CD4-positive, alpha-beta memory T cell (primary cell): ENCODE results near the gene SIPA1. TPM values are rescaled to one million over a fixed set of nuclear protein-coding genes. Genes with fewer than 3 reads are reported as not detected.
A peak's percentile ranks its signal among the peaks of the same experiment; 100 is the strongest.
"Not testable (repeated sequence)": the region's sequence is repeated elsewhere in the genome, so short reads cannot be mapped to it uniquely, and the experiment has no call there.

Experiments
- CTCF ChIA-PET: fragments of 350-600 bp; sonication (Branson Sonifier 250); formaldehyde crosslinking; loops from one replicate; lab custom pipeline; 2021; ENCODE audit warnings: inconsistent platforms; ENCODE audit not compliant: partially characterized antibody; lab: Charles Lee
- POLR2A ChIA-PET: fragments of 350-600 bp; sonication (Branson Sonifier 250); formaldehyde crosslinking; loops from one replicate; lab custom pipeline; 2021; ENCODE audit not compliant: partially characterized antibody; lab: Charles Lee
- DNase-seq, 5 donors: peaks; one replicate each; pipeline versions ENCODE4 v3.0.0 to v3.0.0-alpha.2; 2020 to 2022; ENCODE audit warnings: mixed read lengths in 1 of 5
- H3K27ac ChIP-seq: one replicate; pipeline ENCODE4 v1.7.0; 2013; ENCODE audit warnings: low read depth, low read length
- H3K27me3 ChIP-seq: 2 replicates; pipeline ENCODE4 v1.7.0; 2013; ENCODE audit warnings: mild to moderate bottlenecking, low read length, moderate library complexity; ENCODE audit not compliant: insufficient read depth
- H3K36me3 ChIP-seq: 2 replicates; pipeline ENCODE4 v1.7.0; 2013; ENCODE audit warnings: mild to moderate bottlenecking, low read length, moderate library complexity; ENCODE audit not compliant: insufficient read depth
- H3K4me1 ChIP-seq: 2 replicates; pipeline ENCODE4 v1.7.0; 2013; ENCODE audit warnings: mild to moderate bottlenecking, low read length, moderate library complexity; ENCODE audit not compliant: insufficient read depth
- H3K4me3 ChIP-seq, 2 donors: one replicate each; pipeline ENCODE4 v1.7.0; 2013; ENCODE audit warnings: low read length in 2 of 2, mild to moderate bottlenecking in 1 of 2
- H3K9me3 ChIP-seq, 2 donors: one replicate each; pipeline ENCODE4 v1.7.0; 2013; ENCODE audit warnings: low read length in 2 of 2, control low read depth in 1 of 2; ENCODE audit not compliant: control insufficient read depth in 1 of 2
- H3K27ac Mint-ChIP-seq, 7 donors: one replicate each; pipeline ENCODE4 v1.8.0; 2020 to 2021; ENCODE audit warnings: mixed read lengths in 7 of 7, mild to moderate bottlenecking in 6 of 7, inconsistent platforms in 3 of 7, moderate library complexity in 3 of 7
- H3K27me3 Mint-ChIP-seq, 2 donors: one replicate each; pipeline ENCODE4 v1.8.0; 2020 to 2021; ENCODE audit warnings: mixed read lengths in 2 of 2
- H3K36me3 Mint-ChIP-seq, 2 donors: one replicate each; pipeline ENCODE4 v1.8.0; 2020 to 2021; ENCODE audit warnings: mixed read lengths in 2 of 2, inconsistent platforms in 1 of 2, mild to moderate bottlenecking in 1 of 2
- H3K4me1 Mint-ChIP-seq, 4 donors: one replicate each; pipeline ENCODE4 v1.8.0; 2020 to 2021; ENCODE audit warnings: mixed read lengths in 4 of 4, mild to moderate bottlenecking in 1 of 4
- H3K4me3 Mint-ChIP-seq, 8 donors: one replicate each; pipeline ENCODE4 v1.8.0; 2020 to 2021; ENCODE audit warnings: mixed read lengths in 8 of 8, mild to moderate bottlenecking in 7 of 8, moderate library complexity in 6 of 8, inconsistent platforms in 3 of 8
- H3K9me3 Mint-ChIP-seq, 8 donors: one replicate each; pipeline ENCODE4 v1.8.0; 2020 to 2021; ENCODE audit warnings: mixed read lengths in 8 of 8, mild to moderate bottlenecking in 5 of 8, inconsistent platforms in 3 of 8, moderate library complexity in 1 of 8
- intact Hi-C: fragments of 100-400 bp; cut with micrococcal nuclease; formaldehyde crosslinking; loops from one replicate; pipeline ENCODE4 v1.15.1; 2023
- polyA plus RNA-seq, 2 donors: library from polyadenylated mRNA; unstranded; fragments of 300-500 nt; fragmentation: Illumina TruSeq; gene quantifications; one replicate each; pipeline ENCODE4 v1.2.3, GENCODE V29; 2021
- total RNA-seq, 2 experiments: library from RNA; stranded (reverse); gene quantifications; one replicate each; pipeline ENCODE4 v1.2.3, GENCODE V29; 2021

SIPA1 gene
- total and polyA plus RNA-seq, 4 experiments from 2014 or later, result 50.1 to 204 (median 159) TPM

GRCh38 chr11:65663639-65664200 lies 25.8 kb downstream of the SIPA1 start:
- no peaks in the 10 kb centered on the region for H3K27me3 Mint-ChIP-seq
- peaks cover 20 to 44% (median 31%) of the 10 kb centered on the region in 4 donors for H3K4me1 Mint-ChIP-seq
- Histone ChIP-seq H3K4me3 (peak overlapping the region; percentile 48 to 96), H3K9me3 (no peaks in the 10 kb centered on the region), H3K27me3 (no peaks in the 10 kb centered on the region), H3K4me1 (peaks cover 37% of the 10 kb centered on the region), H3K36me3 (peaks cover 30% of the 10 kb centered on the region), H3K27ac (peak overlapping the region; percentile 98)
- H3K9me3 Mint-ChIP-seq, result peaks cover 0 to 2% (median 0%) of the 10 kb centered on the region in 8 donors
- ChIA-PET CTCF (interaction anchor here (0.8 to 2.8 kb wide), 6 partner anchors 11 to 123 kb away, joined by 3 to 10 read pairs (median 6); partner anchors contain the start of genes KAT5, PCNX3 and SIPA1), POLR2A (interaction anchor here (0.6 to 9.0 kb wide), 31 partner anchors 9 to 649 kb away, joined by 3 to 183 read pairs (median 6); partner anchors contain the start of genes ARL2, BANF1, C11orf68 and CCDC85B)
- H3K36me3 Mint-ChIP-seq, result peaks cover 22 to 31% of the 10 kb centered on the region in 2 donors
- H3K4me3 Mint-ChIP-seq, result peak overlapping the region; percentile 89 to 95 (median 90)
- intact Hi-C loops, result loop anchor here (1.0 to 5.0 kb wide), 5 partner anchors 25 to 194 kb away; partner anchors contain the start of genes CFL1, PCNX3 and SIPA1
- peak in 4 of 5 donors; percentile 33 to 61 (median 42) for DNase-seq
- peak overlapping the region; percentile 96 to 98 (median 96) for H3K27ac Mint-ChIP-seq

- intact Hi-C loops, result no loop called here
- POLR2A ChIA-PET, result interaction anchor here (0.8 to 1.8 kb wide), 3 partner anchors 9 to 114 kb away, joined by 3 to 7 read pairs (median 4); partner anchors contain the start of genes LTBP3 and RELA
Observed at GRCh38 chr11:65672180-65672860, 34.4 kb downstream of the SIPA1 start.

GRCh38 chr11:65672982-65673381 lies 35.1 kb downstream of the SIPA1 start:
- Mint-ChIP-seq H3K27me3 (no peaks in the 10 kb centered on the region), H3K4me3 (no peak overlapping the region), H3K27ac (no peak overlapping the region), H3K9me3 (no peaks in the 10 kb centered on the region), H3K36me3 (no peaks in the 10 kb centered on the region), H3K4me1 (no peaks in the 10 kb centered on the region)
- CTCF ChIA-PET, result no interaction called here
- Histone ChIP-seq H3K27ac (no peak overlapping the region), H3K9me3 (no peaks in the 10 kb centered on the region), H3K36me3 (no peaks in the 10 kb centered on the region), H3K27me3 (no peaks in the 10 kb centered on the region), H3K4me3 (no peak overlapping the region), H3K4me1 (no peaks in the 10 kb centered on the region)
- POLR2A ChIA-PET, result interaction anchor here (0.9 to 1.8 kb wide), 2 partner anchors 10 to 19 kb away, joined by 4 to 7 read pairs; partner anchors contain the start of gene RELA
- intact Hi-C loops, result no loop called here
- DNase-seq, result no peak

More at GRCh38 chr11:65672180-65672860, 34.4 kb downstream of the SIPA1 start:
- Mint-ChIP-seq H3K27me3 (no peaks in the 10 kb centered on the region), H3K36me3 (no peaks in the 10 kb centered on the region), H3K4me3 (no peak overlapping the region), H3K27ac (peak overlapping the region in 2 of 7 donors; percentile 2 to 37), H3K9me3 (no peaks in the 10 kb centered on the region), H3K4me1 (no peaks in the 10 kb centered on the region)
- no peaks in the 10 kb centered on the region for H3K4me1 ChIP-seq
- no peaks in the 10 kb centered on the region for H3K27me3 ChIP-seq
- no peak overlapping the region for H3K27ac ChIP-seq
- CTCF ChIA-PET, result interaction anchor here (1.2 kb wide), 1 partner anchor 39 kb away, joined by 3 read pairs; no protein-coding TSS in a partner anchor
- H3K9me3 ChIP-seq, result no peaks in the 10 kb centered on the region
- DNase-seq, result no peak
- H3K4me3 ChIP-seq, result no peak overlapping the region
- no peaks in the 10 kb centered on the region for H3K36me3 ChIP-seq

- Histone ChIP-seq H3K27me3 (no peaks in the 10 kb centered on the region), H3K4me3 (no peak overlapping the region), H3K36me3 (no peaks in the 10 kb centered on the region), H3K4me1 (no peaks in the 10 kb centered on the region), H3K27ac (no peak overlapping the region), H3K9me3 (no peaks in the 10 kb centered on the region)
- no peak overlapping the region for H3K4me3 Mint-ChIP-seq
- POLR2A ChIA-PET, result no interaction called here
- no peaks in the 10 kb centered on the region for H3K4me1 Mint-ChIP-seq
- CTCF ChIA-PET, result interaction anchor here (1.9 kb wide), 1 partner anchor 25 kb away, joined by 5 read pairs; no protein-coding TSS in a partner anchor
- no peaks in the 10 kb centered on the region for H3K9me3 Mint-ChIP-seq
- peaks cover 2% of the 10 kb centered on the region in 2 donors for H3K27me3 Mint-ChIP-seq
- no peak overlapping the region for H3K27ac Mint-ChIP-seq
- DNase-seq, result no peak
- H3K36me3 Mint-ChIP-seq, result no peaks in the 10 kb centered on the region
- intact Hi-C loops, result no loop called here
Observed at GRCh38 chr11:65680192-65680743, 42.4 kb downstream of the SIPA1 start.

- H3K27me3 ChIP-seq, H3K9me3 ChIP-seq, POLR2A ChIA-PET, H3K9me3 Mint-ChIP-seq, H3K27ac Mint-ChIP-seq, H3K4me1 Mint-ChIP-seq, H3K27ac ChIP-seq, H3K4me3 Mint-ChIP-seq, H3K36me3 Mint-ChIP-seq, DNase-seq, H3K4me3 ChIP-seq, H3K36me3 ChIP-seq, H3K4me1 ChIP-seq, intact Hi-C loops, H3K27me3 Mint-ChIP-seq, CTCF ChIA-PET: not testable (repeated sequence)
Observed at GRCh38 chr11:65683480-65683879, 45.6 kb downstream of the SIPA1 start.

- H3K4me3 Mint-ChIP-seq, result no peak overlapping the region
- H3K27me3 ChIP-seq, result no peaks in the 10 kb centered on the region
- H3K4me1 Mint-ChIP-seq, result no peaks in the 10 kb centered on the region
- H3K27ac Mint-ChIP-seq, result no peak overlapping the region
- H3K36me3 Mint-ChIP-seq, result no peaks in the 10 kb centered on the region
- CTCF ChIA-PET, result no interaction called here
- intact Hi-C loops, result no loop called here
- H3K9me3 ChIP-seq, result no peaks in the 10 kb centered on the region
- H3K27ac ChIP-seq, result no peak overlapping the region
- no peaks in the 10 kb centered on the region for H3K36me3 ChIP-seq
- no peak for DNase-seq
- POLR2A ChIA-PET, result no interaction called here
- no peak overlapping the region for H3K4me3 ChIP-seq
- no peaks in the 10 kb centered on the region for H3K9me3 Mint-ChIP-seq
- no peaks in the 10 kb centered on the region for H3K4me1 ChIP-seq
- H3K27me3 Mint-ChIP-seq, result peaks cover 2 to 3% of the 10 kb centered on the region in 2 donors
Observed at GRCh38 chr11:65685981-65686380, 48.1 kb downstream of the SIPA1 start.

GRCh38 chr11:65691847-65692246 lies 53.9 kb downstream of the SIPA1 start:
- CTCF ChIA-PET, result interaction anchor here (0.6 kb wide), 1 partner anchor 331 kb away, joined by 3 read pairs; no protein-coding TSS in a partner anchor
- H3K4me1 ChIP-seq, H3K4me3 Mint-ChIP-seq, H3K9me3 ChIP-seq, H3K27ac Mint-ChIP-seq, H3K4me1 Mint-ChIP-seq, intact Hi-C loops, H3K4me3 ChIP-seq, POLR2A ChIA-PET, H3K36me3 Mint-ChIP-seq, H3K27ac ChIP-seq, DNase-seq, H3K27me3 ChIP-seq, H3K27me3 Mint-ChIP-seq, H3K9me3 Mint-ChIP-seq, H3K36me3 ChIP-seq: not testable (repeated sequence)
